ENCODE measurements around the gene KLF6. TPM values are rescaled to one million over a fixed set of nuclear protein-coding genes. Genes with fewer than 3 reads are reported as not detected.

Gene KLF6
- total and polyA plus RNA-seq, 8 donors = 66.0 to 217 (median 112) TPM

GRCh38 chr10:3820255-3820654 is 35.2 kb upstream of the KLF6 start:
- intact Hi-C loops (cut with DNase I) = no loop called here
- Histone ChIP-seq H3K4me3 (no peak overlapping the region), H3K27ac (no peak overlapping the region), H3K27me3 (no peaks in the 10 kb centered on the region), H3K9me3 (no peaks in the 10 kb centered on the region), H3K4me1 (no peaks in the 10 kb centered on the region), H3K36me3 (no peaks in the 10 kb centered on the region)
- ATAC-seq (no peak), DNase-seq (no peak)
- no peak for TF ChIP-seq CTCF (IDR thresholded peaks at IDR 0.05)

DNA sequence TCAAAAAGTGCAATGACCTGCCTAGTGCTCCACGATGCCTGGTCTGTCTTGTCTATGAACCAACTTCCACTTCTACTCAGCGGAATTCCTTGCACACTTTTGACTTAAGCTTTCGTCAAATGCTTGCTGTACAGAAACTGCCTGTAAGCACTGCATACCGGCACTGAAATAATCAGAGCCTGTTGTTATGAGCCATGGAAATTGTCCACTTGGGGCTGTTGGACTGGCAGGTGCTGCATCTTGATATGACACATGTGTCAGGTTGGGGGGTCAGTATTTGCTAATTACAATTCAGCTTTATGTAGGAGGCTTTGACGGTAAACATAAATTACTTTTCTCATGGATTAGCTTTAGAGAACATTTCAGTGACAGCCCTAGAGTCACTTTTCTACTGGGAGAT is 32.0 kb upstream of the KLF6 start:
- TF ChIP-seq CTCF (IDR thresholded peaks at IDR 0.05) = no peak
- Histone ChIP-seq H3K36me3 (no peaks in the 10 kb centered on the region), H3K4me1 (peaks cover 0 to 3% of the 10 kb centered on the region in 2 donors), H3K27me3 (no peaks in the 10 kb centered on the region), H3K27ac (no peak overlapping the region), H3K4me3 (no peak overlapping the region), H3K9me3 (no peaks in the 10 kb centered on the region)
- intact Hi-C loops (cut with DNase I) = no loop called here
- no peak for DNase-seq
- no peak for ATAC-seq

- Histone ChIP-seq H3K4me1 (peaks cover 18 to 24% of the 10 kb centered on the region in 2 donors), H3K36me3 (no peaks in the 10 kb centered on the region), H3K4me3 (no peak overlapping the region), H3K27ac (no peak overlapping the region), H3K27me3 (no peaks in the 10 kb centered on the region), H3K9me3 (no peaks in the 10 kb centered on the region)
- no peak for TF ChIP-seq CTCF (IDR thresholded peaks at IDR 0.05)
- no peak for ATAC-seq
- intact Hi-C loops (cut with DNase I) = no loop called here
- DNase-seq = no peak
These were observed 29.8 kb upstream of the KLF6 start for GRCh38 chr10:3814838-3815220.

- ATAC-seq = no peak
- Histone ChIP-seq H3K27ac (no peak overlapping the region), H3K4me1 (peaks cover 23 to 30% of the 10 kb centered on the region in 2 donors), H3K9me3 (no peaks in the 10 kb centered on the region), H3K27me3 (no peaks in the 10 kb centered on the region), H3K4me3 (no peak overlapping the region), H3K36me3 (no peaks in the 10 kb centered on the region)
- intact Hi-C loops (cut with DNase I) = no loop called here
- no peak for TF ChIP-seq CTCF (IDR thresholded peaks at IDR 0.05)
- no peak for DNase-seq
These were observed 29.2 kb upstream of the KLF6 start for GRCh38 chr10:3813986-3814837.

GRCh38 chr10:3813267-3813666 is 28.3 kb upstream of the KLF6 start:
- Histone ChIP-seq H3K4me1 (peaks cover 23 to 40% of the 10 kb centered on the region in 2 donors), H3K4me3 (no peak overlapping the region), H3K27ac (no peak overlapping the region), H3K9me3 (no peaks in the 10 kb centered on the region), H3K36me3 (no peaks in the 10 kb centered on the region), H3K27me3 (no peaks in the 10 kb centered on the region)
- ATAC-seq = no peak
- no peak for DNase-seq
- TF ChIP-seq CTCF (IDR thresholded peaks at IDR 0.05) = no peak
- intact Hi-C loops (cut with DNase I) = no loop called here

Measured in left lung (tissue), 10 donors.